ENCODE results near the gene KNDC1.
"Not testable (repeated sequence)": the region's sequence is repeated elsewhere in the genome, so short reads cannot be mapped to it uniquely, and the experiment has no call there.

The KNDC1 gene, protein sequence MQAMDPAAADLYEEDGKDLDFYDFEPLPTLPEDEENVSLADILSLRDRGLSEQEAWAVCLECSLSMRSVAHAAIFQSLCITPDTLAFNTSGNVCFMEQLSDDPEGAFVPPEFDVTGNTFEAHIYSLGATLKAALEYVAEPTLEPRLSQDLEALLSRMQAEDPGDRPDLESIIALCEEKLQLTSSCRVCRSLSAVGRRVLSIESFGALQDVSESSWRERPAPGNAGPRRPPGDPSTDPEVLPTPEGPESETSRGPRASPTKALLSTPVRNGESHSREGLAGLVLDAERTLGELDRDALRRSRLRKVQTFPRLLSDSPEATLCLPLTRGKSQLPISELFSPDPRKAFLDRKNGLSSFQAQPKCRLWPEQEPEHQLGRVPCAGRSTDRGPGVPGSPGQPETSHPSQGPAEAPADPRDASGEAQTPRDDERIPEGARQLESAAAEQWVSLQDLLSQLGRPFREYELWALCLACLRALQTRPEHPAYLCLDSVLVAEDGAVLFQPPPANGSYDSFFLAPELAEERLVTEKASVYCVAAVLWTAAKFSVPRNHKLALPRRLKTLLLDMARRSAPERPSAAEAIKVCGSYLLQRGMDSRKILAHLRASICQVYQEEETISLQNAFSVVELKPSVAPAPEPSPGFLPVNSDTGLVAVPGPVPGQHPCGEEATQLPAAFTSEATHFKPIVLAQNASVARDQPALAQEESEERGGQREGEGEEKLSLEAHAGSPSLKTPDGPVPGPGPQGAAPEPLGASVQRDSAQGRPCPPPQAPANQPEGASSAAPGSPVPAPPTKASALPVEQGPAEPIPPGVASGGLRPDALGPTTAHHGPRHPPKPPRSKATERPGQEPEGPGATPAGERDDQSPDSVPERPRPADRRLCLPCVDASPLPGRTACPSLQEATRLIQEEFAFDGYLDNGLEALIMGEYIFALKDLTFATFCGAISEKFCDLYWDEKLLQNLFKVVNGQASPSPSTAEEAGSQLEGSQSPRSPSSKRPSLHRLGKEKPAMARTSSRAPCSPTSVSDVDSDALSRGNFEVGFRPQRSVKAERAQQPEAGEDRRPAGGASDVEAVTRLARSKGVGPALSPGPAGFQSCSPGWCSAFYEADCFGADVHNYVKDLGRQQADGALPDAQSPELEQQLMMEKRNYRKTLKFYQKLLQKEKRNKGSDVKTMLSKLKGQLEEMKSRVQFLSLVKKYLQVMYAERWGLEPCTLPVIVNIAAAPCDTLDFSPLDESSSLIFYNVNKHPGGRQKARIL (N-terminal part only)

GRCh38 chr10:133159950-133160825 lies at the start of gene KNDC1:
Gene KNDC1, plus strand, starts transcription at chr10:133160219. Its CDS starts 249 bp downstream, at chr10:133160468.
- DNase-seq, result no peak

- DNase-seq, result no peak
Measured at GRCh38 chr10:133110609-133111275, 49.3 kb upstream of the KNDC1 start.

DNA sequence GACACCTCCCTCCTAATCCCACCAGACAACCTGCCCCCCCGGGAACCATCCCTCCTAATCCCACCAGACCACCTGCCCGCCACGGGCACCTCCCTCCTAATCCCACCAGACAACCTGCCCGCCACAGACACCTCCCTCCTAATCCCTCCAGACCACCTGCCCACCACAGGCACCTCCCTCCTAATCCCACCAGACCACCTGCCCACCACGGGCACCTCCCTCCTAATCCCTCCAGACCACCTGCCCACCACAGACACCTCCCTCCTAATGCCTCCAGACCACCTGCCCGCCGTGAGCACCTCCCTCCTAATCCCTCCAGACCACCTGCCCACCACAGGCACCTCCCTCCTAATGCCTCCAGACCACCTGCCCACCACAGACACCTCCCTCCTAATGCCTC lies 48.4 kb upstream of the KNDC1 start:
- DNase-seq, result not testable (repeated sequence)

DNA sequence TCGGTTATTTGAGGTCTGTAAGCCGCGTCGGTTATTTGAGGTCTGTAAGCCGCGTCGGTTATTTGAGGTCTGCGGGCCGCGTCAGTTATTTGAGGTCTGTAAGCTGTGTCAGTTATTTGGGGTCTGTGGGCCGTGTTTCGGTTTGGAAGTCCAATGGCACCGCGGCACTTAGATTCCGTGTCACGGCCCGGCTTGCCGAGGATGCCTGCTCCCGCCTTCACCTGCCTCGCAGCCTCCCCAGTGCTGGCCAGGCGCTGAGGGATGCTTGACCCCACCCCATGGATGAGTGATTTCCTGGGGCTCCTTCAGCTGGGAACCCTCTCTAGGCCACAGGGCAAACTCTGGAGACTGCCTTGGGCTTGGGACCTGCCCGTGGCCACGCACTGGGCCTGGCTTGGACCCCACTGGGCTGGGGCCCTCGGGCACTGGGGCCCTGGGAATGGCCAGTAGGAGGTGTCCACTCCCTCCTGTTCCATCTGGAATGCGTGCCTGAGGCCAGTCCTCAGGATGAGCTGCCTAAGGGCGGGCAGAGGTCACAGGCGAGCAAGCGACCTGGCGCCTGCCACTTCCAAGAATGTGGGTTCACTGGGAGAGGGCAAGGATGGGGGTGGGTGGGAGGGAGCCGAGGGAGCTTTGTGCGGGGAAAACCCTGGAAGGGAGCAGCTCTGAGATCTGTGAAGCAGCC lies 46.7 kb upstream of the KNDC1 start:
- DNase-seq, result no peak

DNA sequence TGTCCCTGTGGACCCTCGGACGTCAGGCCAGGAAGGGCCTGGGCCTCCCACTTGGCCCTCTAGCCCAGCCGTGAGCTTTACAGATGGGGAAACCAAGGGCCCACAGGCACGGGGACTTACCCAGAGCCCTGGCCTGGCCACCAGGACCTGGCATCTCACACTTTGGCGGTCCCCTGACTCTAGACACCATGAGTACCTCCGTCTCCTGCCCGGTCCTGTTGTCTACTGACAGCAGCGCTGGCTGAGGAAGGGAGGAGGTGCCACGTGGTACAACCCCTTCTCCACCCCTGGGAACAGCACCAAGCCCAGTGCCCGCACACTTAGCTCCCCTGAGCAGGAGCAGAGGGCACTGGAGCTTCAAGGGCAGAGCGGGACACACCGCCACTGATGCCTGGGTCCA lies 46.2 kb upstream of the KNDC1 start:
- no peak for DNase-seq

DNA sequence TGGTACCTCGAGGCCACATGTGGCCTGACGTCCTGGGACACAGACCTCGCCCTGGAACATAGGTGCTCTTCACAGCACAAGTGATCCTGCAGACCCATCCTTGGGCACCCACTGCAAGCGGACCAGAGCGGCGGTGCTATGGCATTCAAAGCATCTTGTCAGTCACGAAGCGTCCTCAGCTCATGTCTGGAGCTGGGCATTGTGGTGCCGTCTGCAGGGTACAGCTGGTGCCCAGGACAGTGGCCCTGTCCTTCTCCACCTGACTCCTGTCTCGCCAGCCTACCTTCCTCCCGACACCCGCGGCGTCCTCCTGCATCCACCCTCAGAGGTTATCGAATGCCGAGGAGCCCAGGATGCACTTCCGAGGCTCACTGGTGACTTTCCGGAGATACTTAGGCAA lies 45.8 kb upstream of the KNDC1 start:
- no peak for DNase-seq

DNA sequence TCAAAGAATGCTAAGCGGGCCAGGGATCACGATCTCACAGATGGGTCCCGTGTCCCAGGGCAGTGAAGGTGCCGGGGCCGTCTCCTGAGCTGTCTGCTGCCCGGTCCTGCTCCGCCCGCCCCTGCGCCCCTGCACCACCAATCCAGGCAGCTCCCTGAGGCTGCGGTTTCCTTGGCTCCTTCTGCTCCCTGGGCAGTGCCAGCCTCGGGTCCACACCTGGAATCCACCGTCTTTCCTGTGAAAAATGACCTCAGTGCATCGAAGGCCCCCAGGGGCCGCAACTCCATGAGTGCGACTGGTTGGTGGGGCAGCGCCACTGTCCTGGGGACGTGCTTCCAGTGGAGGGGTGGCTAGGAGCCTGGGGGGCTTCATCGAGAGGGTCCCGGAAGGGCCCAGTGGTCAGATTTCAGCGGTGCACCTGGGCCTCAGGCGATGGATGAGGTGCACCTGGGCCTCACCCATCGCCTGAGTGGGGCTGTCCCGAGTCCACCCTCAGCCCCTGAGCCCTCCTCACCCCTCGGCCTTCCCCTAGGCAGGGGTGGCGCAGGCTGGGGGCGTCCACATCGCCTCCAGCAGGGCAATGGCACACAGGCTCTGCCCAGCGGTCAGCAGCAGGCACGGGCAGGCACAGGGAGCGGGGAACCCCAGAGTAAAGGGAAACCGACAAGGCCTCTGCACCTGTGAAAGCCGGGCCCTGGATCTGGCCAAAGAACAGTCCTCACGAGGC lies 45.1 kb upstream of the KNDC1 start:
- DNase-seq, result no peak

- no peak for DNase-seq
Measured at GRCh38 chr10:133115453-133115842, 44.6 kb upstream of the KNDC1 start.

- no peak for DNase-seq
Measured at GRCh38 chr10:133115976-133116375, 44.0 kb upstream of the KNDC1 start.

- no peak for DNase-seq
Measured at GRCh38 chr10:133116455-133116854, 43.6 kb upstream of the KNDC1 start.

- DNase-seq, result no peak
Measured at GRCh38 chr10:133117036-133117687, 42.9 kb upstream of the KNDC1 start.

GRCh38 chr10:133117688-133118071 lies 42.3 kb upstream of the KNDC1 start:
- DNase-seq, result no peak

DNA sequence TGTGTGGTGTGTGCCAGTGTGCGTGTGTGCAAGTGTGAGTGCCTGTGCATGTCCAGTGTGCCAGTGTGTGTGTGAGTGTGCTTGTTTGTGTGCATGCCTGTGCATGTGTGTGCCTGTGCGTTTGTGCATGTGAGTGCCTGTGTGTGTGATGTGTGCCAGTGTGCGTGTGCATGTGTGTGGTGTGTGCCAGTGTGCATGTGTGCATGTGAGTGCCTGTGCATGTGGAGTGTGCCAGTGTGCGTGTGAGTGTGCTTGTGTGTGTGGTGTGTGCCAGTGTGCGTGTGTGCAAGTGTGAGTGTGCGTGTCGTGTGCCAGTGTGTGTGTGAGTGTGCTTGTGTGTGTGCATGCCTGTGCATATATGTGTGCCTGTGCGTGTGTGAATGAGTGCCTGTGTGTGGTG lies 38.5 kb upstream of the KNDC1 start:
- DNase-seq, result no peak

DNA sequence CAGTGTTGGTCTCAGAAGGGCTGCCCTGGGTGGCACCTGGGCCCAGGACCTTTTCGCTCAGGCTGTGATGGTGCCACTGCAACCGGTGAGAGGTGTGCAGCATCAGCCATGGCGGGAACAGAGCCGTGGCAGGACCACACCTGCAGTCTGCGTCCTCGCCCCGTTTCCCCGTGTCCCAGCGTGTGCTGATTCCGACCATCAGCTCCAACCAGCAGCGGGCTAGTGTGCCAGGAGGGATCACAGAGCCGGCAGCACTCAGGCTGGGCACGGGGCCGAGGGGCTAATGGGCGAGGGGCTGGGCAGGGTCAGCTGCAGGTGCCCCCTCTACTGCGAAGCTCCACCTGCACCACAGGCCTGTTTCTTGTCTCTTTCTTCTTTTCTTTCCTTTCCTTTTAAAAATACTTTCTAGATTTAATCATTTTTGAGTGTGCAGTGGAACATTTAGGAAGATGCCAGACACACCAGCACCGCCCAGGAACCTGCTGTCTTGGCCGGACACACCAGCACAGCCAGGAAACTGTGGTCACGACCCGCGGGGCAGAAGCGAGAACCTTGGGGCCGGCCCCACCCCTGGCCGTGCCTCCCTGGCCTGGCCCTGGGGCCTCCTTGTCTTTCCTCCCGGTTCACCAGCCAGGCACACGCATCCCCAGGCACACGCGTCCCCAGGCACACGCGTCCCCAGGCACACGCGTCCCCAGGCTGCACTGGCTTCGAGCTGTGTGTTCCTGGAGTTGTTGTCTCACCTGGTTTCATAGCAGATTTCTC lies 37.7 kb upstream of the KNDC1 start:
- no peak for DNase-seq

DNA sequence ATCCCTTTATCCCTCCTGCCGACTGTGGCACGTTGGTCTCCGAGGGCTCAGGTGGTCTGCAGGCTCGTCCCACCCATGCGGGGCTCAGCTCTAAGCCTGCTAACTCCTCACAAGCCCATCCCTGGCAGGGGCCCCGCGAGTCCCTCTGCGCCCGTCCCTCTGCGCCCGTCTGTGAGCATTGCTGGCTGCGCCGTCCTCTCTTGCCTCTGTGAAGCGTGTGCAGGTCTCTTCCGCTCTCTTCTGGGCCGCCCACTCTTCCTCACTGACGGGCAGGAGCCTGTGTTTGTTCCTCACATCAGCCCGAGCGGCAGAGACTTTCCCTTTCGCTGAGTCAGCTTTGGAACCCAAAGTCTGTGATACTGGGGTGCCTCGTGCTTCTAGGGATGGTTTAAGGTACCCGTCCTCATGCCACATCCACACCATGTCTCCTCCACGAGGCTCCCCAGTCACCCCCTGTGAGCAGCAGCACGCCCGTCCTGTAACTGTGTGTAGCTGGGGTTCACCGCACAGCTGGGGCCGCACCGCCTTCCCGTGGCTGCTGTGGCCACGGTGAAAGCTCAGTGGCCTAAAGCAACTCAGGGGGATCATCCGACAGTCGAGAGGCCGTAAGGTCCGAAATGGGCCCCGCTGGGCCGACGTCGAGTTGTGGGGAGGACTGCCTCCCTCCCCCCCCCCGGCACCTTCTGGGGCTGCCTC lies 36.8 kb upstream of the KNDC1 start:
- no peak for DNase-seq

- no peak for DNase-seq
Measured at GRCh38 chr10:133123746-133124356, 36.2 kb upstream of the KNDC1 start.

DNA sequence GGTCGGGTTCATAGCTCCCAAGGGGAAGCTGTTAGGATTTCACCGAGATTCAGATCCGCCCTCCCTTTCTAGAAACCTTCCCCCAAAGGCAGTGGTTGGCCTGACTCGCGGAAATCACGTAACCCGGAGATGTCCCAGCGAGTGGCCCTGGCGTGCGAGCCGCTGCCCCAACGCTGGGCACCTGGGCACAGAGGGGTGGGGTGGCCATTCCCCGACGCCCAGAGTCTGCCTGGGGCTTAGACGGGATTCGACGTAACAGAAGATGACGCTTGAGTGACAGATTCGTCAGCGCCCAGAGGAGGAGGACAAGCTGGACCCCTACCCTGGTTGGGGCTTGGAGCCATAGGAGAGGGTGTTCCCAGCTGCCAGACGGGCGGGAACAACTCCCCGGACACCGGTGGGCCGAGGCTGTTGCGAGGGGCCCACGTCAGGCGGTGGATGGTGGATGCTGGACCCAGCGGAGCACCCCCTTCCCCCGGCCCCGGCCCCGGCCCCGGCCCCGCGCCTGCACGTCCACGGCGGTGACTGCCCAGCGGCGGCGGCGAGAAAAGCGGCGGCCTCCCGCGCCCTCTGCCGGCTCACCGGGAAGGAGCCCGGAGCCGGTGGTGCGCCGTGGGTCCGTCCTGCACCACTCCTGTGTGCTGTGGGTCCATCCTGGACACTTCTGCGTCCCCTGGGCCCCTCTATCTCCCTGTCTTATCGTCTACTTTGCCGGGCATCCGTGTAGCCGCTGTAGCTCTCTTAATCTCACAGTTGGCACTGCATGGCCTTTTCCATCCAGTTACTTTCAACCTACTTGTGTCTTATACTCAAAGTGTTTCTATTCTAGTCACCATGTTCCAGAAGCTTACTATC lies 35.4 kb upstream of the KNDC1 start:
- DNase-seq, result no peak

Measured in activated effector memory CD4-positive, alpha-beta T cell treated with Interleukin-2 at 50 U/mL for 16 hours (primary cell).